IPS DF 4.7 (cell line): Measurements from ENCODE around the gene EXOC1.

Experiments used
- DNase-seq: peaks from one replicate; pipeline ENCODE4 v3.0.0-alpha.2; 2013; ENCODE audit warnings: low spot score; ENCODE audit errors: extremely low read depth

The EXOC1 gene

GRCh38 chr4:55851885-55852284 is 1.6 kb upstream of the EXOC1 start:
- DNase-seq: no peak

GRCh38 chr4:55854129-55854528 is 681 bp downstream of the EXOC1 start:
- no peak for DNase-seq

GRCh38 chr4:55857586-55857985 is 4.1 kb downstream of the EXOC1 start:
- no peak for DNase-seq

- no peak for DNase-seq
Measured at GRCh38 chr4:55859711-55860110, 6.3 kb downstream of the EXOC1 start.

GRCh38 chr4:55864577-55865223 is 11.3 kb downstream of the EXOC1 start:
- no peak for DNase-seq

- no peak for DNase-seq
Measured at GRCh38 chr4:55865228-55865806, 11.9 kb downstream of the EXOC1 start.

- DNase-seq: no peak
Measured at GRCh38 chr4:55866290-55866907, 13.0 kb downstream of the EXOC1 start.

- peak; percentile 41 for DNase-seq
Measured at GRCh38 chr4:55866973-55867574, 13.6 kb downstream of the EXOC1 start.

- no peak for DNase-seq
Measured at GRCh38 chr4:55868581-55869090, 15.2 kb downstream of the EXOC1 start.

GRCh38 chr4:55871299-55871800 is 17.9 kb downstream of the EXOC1 start:
- DNase-seq: no peak

GRCh38 chr4:55874831-55875230 is 21.4 kb downstream of the EXOC1 start:
- no peak for DNase-seq

GRCh38 chr4:55876387-55876786 is 22.9 kb downstream of the EXOC1 start:
- no peak for DNase-seq

- DNase-seq: no peak
Measured at GRCh38 chr4:55879224-55879623, 25.8 kb downstream of the EXOC1 start.

GRCh38 chr4:55880652-55881280 is 27.3 kb downstream of the EXOC1 start:
- no peak for DNase-seq

- DNase-seq: no peak
Measured at GRCh38 chr4:55884093-55884850, 30.8 kb downstream of the EXOC1 start.

GRCh38 chr4:55884851-55885219 is 31.4 kb downstream of the EXOC1 start:
- no peak for DNase-seq

- no peak for DNase-seq
Measured at GRCh38 chr4:55887594-55887993, 34.1 kb downstream of the EXOC1 start.

GRCh38 chr4:55892156-55892555 is 38.7 kb downstream of the EXOC1 start:
- DNase-seq: no peak

GRCh38 chr4:55896622-55897021 is 43.2 kb downstream of the EXOC1 start:
- no peak for DNase-seq

- DNase-seq: no peak
Measured at GRCh38 chr4:55902677-55903076, 49.2 kb downstream of the EXOC1 start.

GRCh38 chr4:55903577-55903976 is 50.1 kb downstream of the EXOC1 start:
- no peak for DNase-seq
